RPMI7951 (cell line): ENCODE measurements around the gene CDKN1B. TPM values are rescaled to one million over a fixed set of nuclear protein-coding genes. Genes with fewer than 3 reads are reported as not detected.

ENCODE experiments used
- DNase-seq: peaks from one replicate; pipeline ENCODE4 v3.0.0-alpha.2; 2012; ENCODE audit warnings: low read depth
- total RNA-seq: library from RNA; depleted of rRNA; stranded (reverse); fragments of >200 nt; shearing (Covaris generic); gene quantifications from 2 replicates; pipeline ENCODE4 v1.2.3, GENCODE V29; 2014; rRNA removed

Gene CDKN1B
- total RNA-seq, 1 experiment from 2014 or later: 30.8 TPM

- peak; percentile 73 for DNase-seq
Measured at GRCh38 chr12:12759234-12759915, 42.2 kb downstream of the CDKN1B start.

GRCh38 chr12:12764824-12765223 lies 47.7 kb downstream of the CDKN1B start:
- DNase-seq: no peak

GRCh38 chr12:12770262-12770661 lies 53.1 kb downstream of the CDKN1B start:
- no peak for DNase-seq

Other genes with a start within 250 kb of the CDKN1B start
- gene DUSP16, start 154.5 kb upstream of the CDKN1B start, total RNA-seq: 6.0 and 7.9 TPM in 2 replicates
- 25.4 and 26.2 TPM in 2 replicates for gene CREBL2, start 105.5 kb upstream of the CDKN1B start, total RNA-seq
- 2.2 and 3.6 TPM in 2 replicates for gene GPR19, start 21.2 kb upstream of the CDKN1B start, total RNA-seq
- 12.6 and 12.7 TPM in 2 replicates for gene APOLD1, start 68.3 kb downstream of the CDKN1B start, total RNA-seq
- 75.4 and 86.6 TPM in 2 replicates for gene DDX47, start 96.0 kb downstream of the CDKN1B start, total RNA-seq
- 4.7 and 5.1 TPM in 2 replicates for gene GPRC5A, start 174.2 kb downstream of the CDKN1B start, total RNA-seq
- not detected in 2 replicates for gene GPRC5D, start 234.8 kb downstream of the CDKN1B start, total RNA-seq